CD4-positive, CD25-positive, alpha-beta regulatory T cell (primary cell): ENCODE measurements around the gene NBAS. TPM values are rescaled to one million over a fixed set of nuclear protein-coding genes. Genes with fewer than 3 reads are reported as not detected.
"Not testable (repeated sequence)": the region's sequence is repeated elsewhere in the genome, so short reads cannot be mapped to it uniquely, and the experiment has no call there.

Experiments
- ATAC-seq, 2 donors: fragments of 150-1000 bp; cut with Tn5 transposase; one replicate each; pipeline ENCODE4 v1.10.0; 2021; ENCODE audit warnings: low read depth in 2 of 2, moderate number of reproducible peaks in 2 of 2, moderate library complexity in 1 of 2
- DNase-seq, 3 donors: peaks; one replicate each; pipeline versions ENCODE4 v3.0.0 to v3.0.0-alpha.2; 2012 to 2022; ENCODE audit warnings: mixed read lengths in 1 of 3
- H3K27ac ChIP-seq: one replicate; pipeline ENCODE4 v1.7.0; 2013; ENCODE audit warnings: mild to moderate bottlenecking, low read length; ENCODE audit not compliant: insufficient read depth, poor library complexity, severe bottlenecking
- H3K27me3 ChIP-seq: one replicate; pipeline ENCODE4 v1.7.0; 2013; ENCODE audit warnings: low read length; ENCODE audit not compliant: control insufficient read depth, insufficient read depth
- H3K36me3 ChIP-seq: one replicate; pipeline ENCODE4 v1.7.0; 2013; ENCODE audit warnings: mild to moderate bottlenecking, low read length, moderate library complexity; ENCODE audit not compliant: control insufficient read depth, insufficient read depth
- H3K4me1 ChIP-seq: 2 replicates; pipeline ENCODE4 v1.7.0; 2013; ENCODE audit warnings: mild to moderate bottlenecking, low read length; ENCODE audit not compliant: insufficient read depth, control insufficient read depth, poor library complexity, severe bottlenecking
- H3K4me3 ChIP-seq: one replicate; pipeline ENCODE4 v1.7.0; 2013; ENCODE audit warnings: low read depth, mild to moderate bottlenecking, low read length, moderate library complexity
- H3K9me3 ChIP-seq, 2 experiments: 1 replicate in 1 of 2; 2 replicates in 1 of 2; pipeline ENCODE4 v1.7.0; 2013; ENCODE audit warnings: low read length in 2 of 2, mild to moderate bottlenecking in 1 of 2, moderate library complexity in 1 of 2; ENCODE audit not compliant: control insufficient read depth in 2 of 2
- H3K27ac Mint-ChIP-seq, 3 donors: one replicate each; pipeline ENCODE4 v1.8.0; 2020 to 2022; ENCODE audit warnings: mild to moderate bottlenecking in 3 of 3, mixed read lengths in 3 of 3, moderate library complexity in 2 of 3
- H3K27me3 Mint-ChIP-seq: one replicate; pipeline ENCODE4 v1.8.0; 2022; ENCODE audit warnings: mild to moderate bottlenecking, mixed read lengths
- H3K36me3 Mint-ChIP-seq: one replicate; pipeline ENCODE4 v1.8.0; 2020; ENCODE audit warnings: mixed read lengths
- H3K4me1 Mint-ChIP-seq, 4 donors: one replicate each; pipeline ENCODE4 v1.8.0; 2020 to 2022; ENCODE audit warnings: mixed read lengths in 4 of 4, mild to moderate bottlenecking in 1 of 4
- H3K4me3 Mint-ChIP-seq, 4 donors: one replicate each; pipeline ENCODE4 v1.8.0; 2020 to 2022; ENCODE audit warnings: mild to moderate bottlenecking in 4 of 4, mixed read lengths in 4 of 4, moderate library complexity in 3 of 4
- H3K9me3 Mint-ChIP-seq, 7 donors: one replicate each; pipeline ENCODE4 v1.8.0; 2020 to 2022; ENCODE audit warnings: mixed read lengths in 7 of 7, mild to moderate bottlenecking in 3 of 7, moderate library complexity in 2 of 7
- polyA plus RNA-seq, 4 donors: library from polyadenylated mRNA; unstranded; fragments of 300-500 nt; fragmentation: Illumina TruSeq; gene quantifications; one replicate each; pipeline ENCODE4 v1.2.3, GENCODE V29; 2021
- total RNA-seq: library from RNA; stranded (reverse); gene quantifications from one replicate; pipeline ENCODE4 v1.2.3, GENCODE V29; 2022

Gene NBAS
- total and polyA plus RNA-seq, 5 donors from 2014 or later: 18.5 to 31.9 (median 19.5) TPM

DNA sequence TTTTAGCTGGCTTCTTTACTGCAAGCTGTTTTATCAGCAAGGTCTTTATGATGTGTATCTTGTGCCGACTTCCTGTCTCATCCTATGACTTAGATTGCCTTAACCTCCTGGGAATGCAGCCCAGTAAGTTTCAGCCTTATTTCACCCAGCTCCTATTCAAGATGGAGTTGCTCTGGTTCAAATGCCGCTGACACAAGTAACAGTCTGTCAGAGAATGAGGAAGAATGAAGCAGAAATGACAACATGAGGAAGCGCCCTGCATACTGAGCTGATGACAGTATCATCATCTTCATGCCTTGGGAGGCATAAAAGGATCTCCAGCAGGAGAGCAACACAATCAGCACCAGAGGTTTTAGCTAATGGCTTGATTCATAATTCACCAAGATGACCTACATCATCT lies 309.4 kb downstream of the NBAS start:
- DNase-seq (no peak), ATAC-seq (no peak)
- no peaks in the 10 kb centered on the region for H3K9me3 ChIP-seq
- no peak overlapping the region for H3K27ac Mint-ChIP-seq
- H3K36me3 ChIP-seq: no peaks in the 10 kb centered on the region
- no peak overlapping the region for H3K27ac ChIP-seq
- peaks cover 0 to 21% (median 8%) of the 10 kb centered on the region in 4 donors for H3K4me1 Mint-ChIP-seq
- H3K4me3 Mint-ChIP-seq: no peak overlapping the region
- no peak overlapping the region for H3K4me3 ChIP-seq
- H3K27me3 ChIP-seq: no peaks in the 10 kb centered on the region
- peaks cover 0 to 15% (median 3%) of the 10 kb centered on the region in 7 donors for H3K9me3 Mint-ChIP-seq
- no peaks in the 10 kb centered on the region for H3K4me1 ChIP-seq
- peaks cover 42% of the 10 kb centered on the region for H3K36me3 Mint-ChIP-seq
- no peaks in the 10 kb centered on the region for H3K27me3 Mint-ChIP-seq

DNA sequence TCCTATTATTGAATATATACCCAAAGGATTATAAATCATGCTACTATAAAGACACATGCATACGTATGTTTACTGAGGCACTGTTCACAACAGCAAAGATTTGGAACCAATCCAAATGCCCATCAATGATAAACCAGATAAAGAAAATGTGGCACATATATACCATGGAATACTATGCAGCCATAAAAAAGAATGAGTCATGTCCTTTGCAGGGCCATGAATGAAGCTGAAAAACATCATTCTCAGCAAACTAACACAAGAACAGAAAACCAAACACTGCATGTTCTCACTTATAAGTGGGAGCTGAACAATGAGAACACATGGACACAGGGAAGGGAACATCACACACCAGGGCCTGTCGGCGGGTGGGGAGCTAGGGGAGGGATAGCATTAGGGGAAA lies 310.2 kb downstream of the NBAS start:
- H3K4me3 Mint-ChIP-seq, ATAC-seq: not testable (repeated sequence)
- H3K36me3 Mint-ChIP-seq: peaks cover 42% of the 10 kb centered on the region

DNA sequence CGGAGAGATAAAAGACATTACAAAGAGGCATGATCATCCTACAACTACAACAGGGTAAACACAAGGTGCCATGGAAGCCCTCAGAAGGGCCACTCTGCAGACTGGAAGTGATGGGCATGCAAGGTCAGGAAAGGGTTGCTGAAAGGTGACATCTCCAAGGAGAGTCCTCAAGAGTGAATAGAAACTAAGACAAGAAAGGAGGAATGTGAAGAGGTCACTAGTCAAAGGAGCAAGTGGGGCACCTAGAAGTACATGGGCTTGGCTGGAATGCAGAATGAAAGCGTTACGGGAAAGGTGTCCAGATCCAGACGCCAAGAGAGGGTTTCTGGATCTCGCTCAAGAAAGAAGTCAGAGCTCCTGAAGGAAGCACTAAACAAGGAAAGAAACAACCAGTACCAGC lies 314.3 kb downstream of the NBAS start:
- H3K4me1 Mint-ChIP-seq: peaks cover 12 to 25% (median 20%) of the 10 kb centered on the region in 4 donors
- H3K36me3 Mint-ChIP-seq: peaks cover 41% of the 10 kb centered on the region
- H3K27me3 Mint-ChIP-seq: no peaks in the 10 kb centered on the region
- H3K4me3 ChIP-seq: no peak overlapping the region
- peaks cover 0 to 13% (median 3%) of the 10 kb centered on the region in 7 donors for H3K9me3 Mint-ChIP-seq
- ATAC-seq: no peak
- no peak overlapping the region for H3K4me3 Mint-ChIP-seq
- no peaks in the 10 kb centered on the region for H3K9me3 ChIP-seq
- no peak overlapping the region for H3K27ac ChIP-seq
- no peaks in the 10 kb centered on the region for H3K36me3 ChIP-seq
- H3K27me3 ChIP-seq: no peaks in the 10 kb centered on the region
- DNase-seq: no peak
- H3K27ac Mint-ChIP-seq: no peak overlapping the region
- no peaks in the 10 kb centered on the region for H3K4me1 ChIP-seq

More for the DNA sequence above, 310.2 kb downstream of the NBAS start:
- Mint-ChIP-seq H3K9me3 (peaks cover 0 to 15% (median 3%) of the 10 kb centered on the region in 7 donors), H3K4me1 (peaks cover 0 to 21% (median 9%) of the 10 kb centered on the region in 4 donors)
- H3K9me3 ChIP-seq, DNase-seq, H3K27me3 Mint-ChIP-seq, H3K27ac Mint-ChIP-seq, H3K4me3 ChIP-seq, H3K27ac ChIP-seq, H3K4me1 ChIP-seq, H3K36me3 ChIP-seq, H3K27me3 ChIP-seq: not testable (repeated sequence)

DNA sequence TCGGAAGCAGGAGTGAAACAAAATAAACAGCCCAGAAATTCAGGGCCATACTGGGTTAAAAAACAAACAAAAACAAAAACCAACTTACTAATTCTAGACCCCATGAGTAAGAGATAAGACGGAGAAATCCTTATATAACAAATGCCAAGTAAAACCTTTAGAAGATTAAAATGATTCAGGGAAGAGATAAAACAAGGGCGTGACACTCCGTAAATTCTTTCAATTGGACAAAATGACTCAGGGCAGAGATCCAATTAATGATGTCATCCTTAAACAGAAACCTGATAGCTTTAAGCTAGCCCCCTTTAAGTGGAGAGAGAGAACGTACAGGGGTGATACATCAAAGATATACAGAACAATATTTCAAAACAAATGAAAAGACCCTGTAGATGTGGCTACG lies 317.4 kb downstream of the NBAS start:
- H3K27ac ChIP-seq: no peak overlapping the region
- H3K4me3 ChIP-seq: no peak overlapping the region
- no peak overlapping the region for H3K4me3 Mint-ChIP-seq
- H3K4me1 ChIP-seq: no peaks in the 10 kb centered on the region
- ATAC-seq (no peak), DNase-seq (no peak)
- H3K27ac Mint-ChIP-seq: no peak overlapping the region
- H3K27me3 ChIP-seq: no peaks in the 10 kb centered on the region
- H3K4me1 Mint-ChIP-seq: peaks cover 12 to 20% (median 14%) of the 10 kb centered on the region in 4 donors
- H3K36me3 Mint-ChIP-seq: peaks cover 31% of the 10 kb centered on the region
- H3K36me3 ChIP-seq: no peaks in the 10 kb centered on the region
- H3K9me3 ChIP-seq: no peaks in the 10 kb centered on the region
- H3K9me3 Mint-ChIP-seq: peaks cover 0 to 3% (median 0%) of the 10 kb centered on the region in 7 donors
- no peaks in the 10 kb centered on the region for H3K27me3 Mint-ChIP-seq

DNA sequence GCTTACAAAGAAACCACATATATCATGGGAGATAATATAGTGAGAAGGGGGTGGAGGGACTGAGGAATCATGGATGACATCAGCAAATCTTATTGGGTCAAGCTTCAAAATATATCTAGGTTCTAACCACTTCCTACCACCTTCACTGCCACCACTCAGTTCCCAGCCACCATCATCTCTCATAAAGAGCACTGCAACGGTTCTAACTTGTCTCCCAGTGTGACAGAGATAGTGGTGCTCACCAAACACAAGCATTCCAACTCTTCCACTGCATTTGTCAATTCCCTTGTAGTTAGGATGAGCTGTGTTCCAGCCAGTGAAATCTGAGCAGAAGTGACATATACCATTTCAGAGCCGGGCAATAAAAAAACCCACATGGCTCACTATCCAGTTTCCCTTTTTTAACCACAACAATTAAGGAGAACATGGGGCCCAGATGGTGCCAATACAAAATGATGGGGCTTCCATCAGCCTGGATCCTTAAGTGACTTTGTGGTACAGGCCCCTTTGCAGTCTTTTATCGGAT lies 318.1 kb downstream of the NBAS start:
- Histone ChIP-seq H3K4me1 (no peaks in the 10 kb centered on the region), H3K4me3 (no peak overlapping the region), H3K36me3 (no peaks in the 10 kb centered on the region), H3K27me3 (no peaks in the 10 kb centered on the region), H3K27ac (no peak overlapping the region), H3K9me3 (no peaks in the 10 kb centered on the region)
- DNase-seq (peak in 1 of 3 donors; percentile 9), ATAC-seq (no peak)
- Mint-ChIP-seq H3K9me3 (peaks cover 0 to 3% (median 0%) of the 10 kb centered on the region in 7 donors), H3K27ac (no peak overlapping the region), H3K4me3 (no peak overlapping the region), H3K4me1 (peaks cover 10 to 18% (median 13%) of the 10 kb centered on the region in 4 donors), H3K27me3 (no peaks in the 10 kb centered on the region), H3K36me3 (peaks cover 33% of the 10 kb centered on the region)

DNA sequence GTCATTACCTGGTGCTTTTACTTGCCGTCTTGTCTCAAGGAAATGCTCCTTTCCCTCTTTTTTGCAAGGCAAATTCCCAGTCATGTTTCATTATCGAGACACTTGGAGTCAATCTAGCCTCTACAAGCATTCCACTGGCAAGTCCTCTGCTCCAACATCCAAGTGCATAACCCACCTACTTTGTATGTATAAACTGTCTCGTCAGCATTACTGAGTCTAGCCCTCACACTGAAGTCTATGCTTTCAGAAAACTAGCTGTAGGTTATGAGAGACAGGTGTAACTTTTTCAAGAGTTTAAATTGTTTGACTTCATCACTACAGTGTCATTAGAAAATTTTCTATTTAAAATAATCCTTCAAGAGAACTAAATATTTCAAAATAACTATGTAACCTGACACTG lies 319.2 kb downstream of the NBAS start:
- ATAC-seq (no peak), DNase-seq (no peak)
- Mint-ChIP-seq H3K9me3 (peaks cover 0 to 2% (median 0%) of the 10 kb centered on the region in 7 donors), H3K36me3 (peaks cover 35% of the 10 kb centered on the region), H3K27ac (no peak overlapping the region), H3K27me3 (no peaks in the 10 kb centered on the region), H3K4me3 (no peak overlapping the region), H3K4me1 (peaks cover 8 to 16% (median 13%) of the 10 kb centered on the region in 4 donors)
- Histone ChIP-seq H3K27me3 (no peaks in the 10 kb centered on the region), H3K4me1 (no peaks in the 10 kb centered on the region), H3K4me3 (no peak overlapping the region), H3K36me3 (no peaks in the 10 kb centered on the region), H3K9me3 (no peaks in the 10 kb centered on the region), H3K27ac (no peak overlapping the region)

DNA sequence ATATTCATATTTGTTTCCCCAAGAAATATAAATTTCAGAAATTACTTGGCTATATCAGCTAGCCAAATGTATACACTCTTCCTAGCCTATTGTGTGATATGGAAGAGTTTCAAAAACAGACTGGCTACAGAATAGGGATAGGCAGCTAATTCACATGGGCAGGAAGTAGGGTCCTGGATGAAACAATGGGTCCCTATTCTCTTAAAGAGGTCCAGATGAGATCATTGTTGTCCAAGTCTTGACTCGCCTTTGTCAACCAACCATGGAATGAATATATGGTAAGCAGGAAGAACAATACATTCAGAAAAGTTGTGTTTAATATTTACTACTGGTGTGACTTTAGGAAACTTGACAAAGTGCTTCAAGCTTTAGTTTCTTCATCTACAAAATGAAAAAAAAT lies 319.9 kb downstream of the NBAS start:
- Mint-ChIP-seq H3K27me3 (no peaks in the 10 kb centered on the region), H3K36me3 (peaks cover 34% of the 10 kb centered on the region), H3K4me1 (peaks cover 8 to 14% (median 13%) of the 10 kb centered on the region in 4 donors), H3K4me3 (no peak overlapping the region), H3K27ac (peak overlapping the region in 1 of 3 donors; percentile 76), H3K9me3 (no peaks in the 10 kb centered on the region)
- H3K9me3 ChIP-seq: no peaks in the 10 kb centered on the region
- H3K4me3 ChIP-seq: no peak overlapping the region
- H3K36me3 ChIP-seq: no peaks in the 10 kb centered on the region
- ATAC-seq (no peak), DNase-seq (no peak)
- H3K27me3 ChIP-seq: no peaks in the 10 kb centered on the region
- H3K27ac ChIP-seq: no peak overlapping the region
- no peaks in the 10 kb centered on the region for H3K4me1 ChIP-seq

DNA sequence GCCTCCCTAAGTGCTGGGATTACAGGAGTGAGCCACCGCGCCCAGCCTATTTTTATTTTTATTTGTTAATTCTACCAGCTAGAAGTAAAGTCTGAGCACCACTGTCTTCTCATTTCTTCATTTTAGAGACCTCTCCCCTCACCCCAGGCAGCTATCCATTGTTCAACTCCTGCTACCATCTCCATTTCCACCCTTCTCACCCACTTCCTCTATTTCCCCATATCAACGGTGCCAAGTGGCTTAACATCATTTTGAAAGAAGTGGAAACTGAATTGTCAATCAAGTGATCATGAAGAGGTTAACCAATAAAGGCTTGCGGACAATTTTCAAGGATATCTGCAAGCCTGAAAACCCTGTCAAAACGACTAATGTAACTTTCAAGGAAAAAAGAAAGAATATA lies 323.1 kb downstream of the NBAS start:
- Mint-ChIP-seq H3K27ac (no peak overlapping the region), H3K4me3 (no peak overlapping the region), H3K27me3 (no peaks in the 10 kb centered on the region), H3K36me3 (peaks cover 33% of the 10 kb centered on the region), H3K9me3 (no peaks in the 10 kb centered on the region), H3K4me1 (peaks cover 5 to 16% (median 6%) of the 10 kb centered on the region in 4 donors)
- Histone ChIP-seq H3K9me3 (no peaks in the 10 kb centered on the region), H3K27ac (no peak overlapping the region), H3K27me3 (no peaks in the 10 kb centered on the region), H3K4me3 (no peak overlapping the region), H3K4me1 (no peaks in the 10 kb centered on the region), H3K36me3 (peaks cover 7% of the 10 kb centered on the region)
- ATAC-seq: no peak
- no peak for DNase-seq
